GM19395 (cell line): ENCODE measurements around the gene SUCNR1.
A peak's percentile ranks its signal among the peaks of the same experiment; 100 is the strongest.
"Not testable (repeated sequence)": the region's sequence is repeated elsewhere in the genome, so short reads cannot be mapped to it uniquely, and the experiment has no call there.

ENCODE experiments used
- ATAC-seq: cut with Tn5 transposase; IDR thresholded peaks from one replicate; pipeline ENCODE4 v1.9.1; 2021; ENCODE audit warnings: mild to moderate bottlenecking, moderate library complexity; ENCODE audit not compliant: unreplicated experiment

Gene SUCNR1

GRCh38 chr3:151871639-151872468 is 1.6 kb upstream of the SUCNR1 start:
- ATAC-seq = peak; percentile 86

- ATAC-seq = not testable (repeated sequence)
These were observed 636 bp downstream of the SUCNR1 start for GRCh38 chr3:151874079-151874478.

- ATAC-seq = peak; percentile 80
These were observed 2.3 kb downstream of the SUCNR1 start for GRCh38 chr3:151875759-151876158.

GRCh38 chr3:151877269-151877668 is 3.8 kb downstream of the SUCNR1 start:
- ATAC-seq = no peak

GRCh38 chr3:151878465-151878864 is 5.0 kb downstream of the SUCNR1 start:
- ATAC-seq = no peak

- ATAC-seq = no peak
These were observed 5.6 kb downstream of the SUCNR1 start for GRCh38 chr3:151879037-151879436.

- ATAC-seq = peak; percentile 58
These were observed 6.4 kb downstream of the SUCNR1 start for GRCh38 chr3:151879679-151880415.

GRCh38 chr3:151880416-151880690 is 6.9 kb downstream of the SUCNR1 start:
- no peak for ATAC-seq

- ATAC-seq = no peak
These were observed 7.7 kb downstream of the SUCNR1 start for GRCh38 chr3:151881137-151881536.

- ATAC-seq = not testable (repeated sequence)
These were observed 12.0 kb downstream of the SUCNR1 start for GRCh38 chr3:151885397-151885796.

- not testable (repeated sequence) for ATAC-seq
These were observed 14.2 kb downstream of the SUCNR1 start for GRCh38 chr3:151887450-151888211.

GRCh38 chr3:151890721-151891141 is 17.3 kb downstream of the SUCNR1 start:
- ATAC-seq = peak; percentile 90

- ATAC-seq = no peak
These were observed 18.3 kb downstream of the SUCNR1 start for GRCh38 chr3:151891721-151892120.

- no peak for ATAC-seq
These were observed 20.8 kb downstream of the SUCNR1 start for GRCh38 chr3:151894219-151894618.

GRCh38 chr3:151895478-151896241 is 22.2 kb downstream of the SUCNR1 start:
- ATAC-seq = no peak

- ATAC-seq = no peak
These were observed 23.0 kb downstream of the SUCNR1 start for GRCh38 chr3:151896246-151897012.

GRCh38 chr3:151898121-151898520 is 24.7 kb downstream of the SUCNR1 start:
- not testable (repeated sequence) for ATAC-seq

- ATAC-seq = not testable (repeated sequence)
These were observed 25.3 kb downstream of the SUCNR1 start for GRCh38 chr3:151898564-151899261.

GRCh38 chr3:151899996-151900395 is 26.6 kb downstream of the SUCNR1 start:
- ATAC-seq = no peak
